Retina (tissue), 1 donor: ENCODE data around the gene SELENOV.

ENCODE experiments used
- DNase-seq: peaks from one replicate; pipeline ENCODE4 v3.0.0-alpha.2; 2016

The SELENOV gene

GRCh38 chr19:39525205-39525604 lies 10.3 kb downstream of the SELENOV start:
- no peak for DNase-seq

- DNase-seq, result no peak
Measured at GRCh38 chr19:39531834-39532232, 16.9 kb downstream of the SELENOV start.

DNA sequence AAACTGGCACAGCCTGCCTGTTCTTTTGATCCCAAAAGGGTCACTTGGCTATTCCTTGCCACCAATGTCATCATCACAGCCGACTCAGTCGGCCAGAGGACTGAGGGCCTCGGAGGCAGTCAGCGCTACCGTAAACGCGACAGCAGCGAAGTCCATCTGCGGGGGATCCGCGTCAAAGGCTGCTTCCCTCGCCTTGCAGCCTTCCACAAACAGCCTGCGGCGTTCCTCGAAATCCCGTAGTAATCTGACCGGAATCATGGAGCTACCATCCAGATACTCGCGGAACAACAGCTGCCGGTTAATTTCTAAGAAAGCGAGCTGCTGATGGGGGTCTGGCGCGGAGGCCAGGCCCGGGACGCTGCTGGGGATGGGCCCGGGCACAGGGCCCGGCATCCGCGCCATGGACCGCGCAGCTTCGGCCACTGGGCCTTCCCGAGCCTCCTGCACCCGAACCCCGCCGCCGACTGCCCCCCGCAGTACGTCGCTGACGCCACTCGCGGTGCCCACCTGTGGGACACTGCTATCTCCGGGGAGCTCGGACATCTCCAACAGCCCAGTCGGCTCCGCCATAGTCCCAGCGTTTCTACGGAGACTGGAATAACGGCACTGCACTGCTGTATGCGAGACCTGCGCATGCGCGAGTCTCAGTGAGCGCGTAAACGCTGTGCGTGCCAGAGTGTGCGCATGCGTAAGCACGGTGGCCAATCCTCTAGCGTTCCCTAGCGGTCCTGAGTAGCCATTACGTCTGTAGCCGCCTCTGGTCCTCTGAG lies 17.5 kb downstream of the SELENOV start, which contains the start of gene EID2B:
EID2B (minus strand) TSS at position 620 of the 770 bp plus-strand sequence; CDS start at position 570, 50 bp downstream.
- peak; percentile 96 for DNase-seq

DNA sequence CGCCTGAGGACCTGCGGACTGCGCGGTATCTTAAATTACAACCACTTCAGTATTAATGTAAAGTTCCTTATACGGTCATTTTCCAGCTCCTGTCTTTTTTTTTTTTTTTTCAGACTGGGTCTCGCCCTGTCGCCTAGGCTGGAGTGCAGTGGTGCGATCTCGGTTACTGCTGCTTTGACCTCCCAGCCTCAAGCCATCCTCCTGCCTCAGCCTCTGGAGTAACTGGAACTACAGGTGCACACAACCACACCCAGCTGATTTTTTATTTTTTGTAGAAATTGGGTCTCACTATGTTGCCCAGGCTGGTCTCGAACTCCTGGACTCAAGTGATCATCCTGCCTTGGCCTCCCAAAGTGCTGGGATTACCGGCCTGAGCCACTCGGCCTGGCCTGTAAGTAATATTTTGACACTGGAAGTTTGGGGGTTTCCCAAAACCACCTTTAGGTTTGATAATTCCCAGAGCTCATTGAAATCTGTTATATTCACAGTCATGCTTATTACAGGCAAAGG lies 18.1 kb downstream of the SELENOV start:
- no peak for DNase-seq

DNA sequence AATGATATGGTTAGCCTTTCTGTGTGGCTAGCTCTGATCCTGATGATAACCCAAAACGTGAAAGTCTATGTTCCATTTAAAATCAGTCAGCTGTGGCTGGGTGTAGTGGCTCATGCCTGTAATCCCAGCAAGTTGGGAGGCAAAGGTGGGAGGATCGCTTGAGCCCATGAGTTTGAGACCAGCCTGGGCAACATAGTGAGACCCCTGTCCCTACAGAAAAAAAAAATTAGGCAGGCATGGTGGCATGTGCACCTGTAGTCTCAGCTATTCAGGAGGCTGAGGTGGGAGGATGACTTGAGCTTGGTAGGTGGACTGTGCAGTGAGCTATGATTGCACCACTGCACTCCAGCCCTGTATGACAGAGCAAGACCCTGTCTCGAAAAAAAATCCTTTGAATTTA lies 18.9 kb downstream of the SELENOV start:
- DNase-seq, result no peak

DNA sequence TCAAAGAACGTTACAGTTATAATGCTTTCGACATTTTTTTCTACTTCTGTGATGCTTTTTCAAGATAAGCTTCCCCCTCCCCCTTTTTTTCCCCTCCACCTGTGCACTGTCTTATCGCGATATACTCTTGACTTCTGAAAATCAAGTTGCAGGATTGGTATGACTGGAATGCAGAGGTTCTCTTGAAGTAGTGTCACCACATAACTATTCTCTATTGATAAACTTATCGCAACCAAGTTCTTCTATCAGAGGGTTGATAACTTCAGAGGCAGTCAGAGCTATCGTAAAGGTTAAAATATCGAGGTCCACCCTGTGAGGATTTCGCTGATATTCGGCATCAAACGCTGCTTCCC lies 24.2 kb downstream of the SELENOV start:
- no peak for DNase-seq

- DNase-seq, result peak; percentile 95
Measured at GRCh38 chr19:39539518-39540332, 24.8 kb downstream of the SELENOV start, which contains the start of gene EID2. Gene EID2, minus strand, starts transcription at chr19:39540161. Its CDS starts 82 bp downstream, at chr19:39540079.

GRCh38 chr19:39540333-39540673 lies 25.4 kb downstream of the SELENOV start:
- DNase-seq, result no peak

- peak; percentile 39 for DNase-seq
Measured at GRCh38 chr19:39542206-39542605, 27.3 kb downstream of the SELENOV start.

GRCh38 chr19:39543477-39543857 lies 28.5 kb downstream of the SELENOV start:
- no peak for DNase-seq

- no peak for DNase-seq
Measured at GRCh38 chr19:39544226-39544903, 29.4 kb downstream of the SELENOV start.

GRCh38 chr19:39544911-39545310 lies 30.0 kb downstream of the SELENOV start:
- DNase-seq, result no peak

- DNase-seq, result no peak
Measured at GRCh38 chr19:39546599-39546998, 31.7 kb downstream of the SELENOV start.

GRCh38 chr19:39550197-39550596 lies 35.3 kb downstream of the SELENOV start:
- no peak for DNase-seq

DNA sequence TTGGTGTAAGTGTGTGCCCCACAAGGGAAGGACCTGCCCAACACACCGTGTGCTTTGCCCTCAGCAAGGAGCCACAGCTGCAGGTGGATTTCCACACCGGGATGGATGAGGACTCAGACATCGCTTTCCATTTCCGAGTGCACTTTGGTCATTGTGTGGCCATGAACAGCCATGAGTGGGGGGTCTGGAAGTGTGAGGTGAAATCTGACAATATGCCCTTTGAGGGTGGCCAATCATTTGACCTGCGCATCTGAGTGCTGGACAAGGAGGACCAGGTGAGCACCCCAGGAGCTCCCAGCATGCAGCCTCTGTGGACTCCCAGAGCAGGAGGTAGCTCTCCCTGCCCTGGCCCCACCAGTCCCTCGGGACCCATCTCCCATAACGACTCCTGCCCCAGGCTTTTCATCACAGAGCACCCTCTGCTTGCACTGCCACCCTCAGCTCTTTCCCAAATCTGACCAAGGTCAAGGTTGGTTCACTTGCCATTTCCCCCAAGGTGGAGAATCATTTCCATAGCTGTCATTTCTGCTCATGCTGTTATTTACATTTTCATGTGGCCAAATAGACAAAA lies 38.2 kb downstream of the SELENOV start:
- DNase-seq, result no peak

- no peak for DNase-seq
Measured at GRCh38 chr19:39554701-39555311, 39.9 kb downstream of the SELENOV start.

DNA sequence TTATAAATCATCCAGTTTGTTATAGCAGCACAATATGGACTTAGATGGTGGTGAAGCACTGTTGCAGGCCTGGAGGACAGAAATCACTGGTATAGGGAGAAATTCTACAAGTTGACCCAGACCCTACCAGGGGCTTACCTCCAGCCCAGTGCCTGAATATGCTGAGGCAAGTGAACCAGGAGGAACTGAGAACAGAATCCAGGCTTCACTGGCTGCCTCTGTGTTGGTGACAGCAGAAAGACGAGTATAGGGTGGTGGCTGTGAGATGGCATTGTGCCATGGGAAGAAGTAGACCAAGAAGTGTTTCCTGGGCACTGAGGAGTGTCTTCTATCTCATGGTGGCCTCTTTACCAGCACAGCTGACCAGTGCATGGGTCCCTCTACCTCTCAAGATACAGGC lies 40.9 kb downstream of the SELENOV start:
- no peak for DNase-seq

- DNase-seq, result peak; percentile 34
Measured at GRCh38 chr19:39557811-39558623, 43.1 kb downstream of the SELENOV start.

GRCh38 chr19:39558624-39559117 lies 43.7 kb downstream of the SELENOV start:
- DNase-seq, result no peak

DNA sequence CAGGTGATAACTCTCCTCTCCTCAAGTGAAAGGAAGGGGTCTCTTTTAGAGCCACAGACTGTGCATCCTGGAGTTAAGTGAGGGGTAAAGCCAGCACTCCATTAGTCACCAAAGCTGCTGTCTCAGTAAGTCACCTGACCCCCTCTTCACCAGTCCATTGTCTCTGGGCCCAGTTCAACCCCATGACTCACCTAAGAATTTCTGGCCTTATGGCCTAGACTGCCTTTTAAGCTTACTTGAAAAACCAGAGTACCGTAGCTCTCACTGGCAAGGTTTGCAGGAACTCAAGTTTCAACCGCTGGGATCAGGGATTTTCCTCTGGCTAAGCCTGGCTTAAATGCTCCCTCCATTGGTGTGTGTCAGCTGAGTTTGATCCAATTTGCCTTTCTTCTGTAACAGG lies 48.5 kb downstream of the SELENOV start:
- DNase-seq, result no peak

DNA sequence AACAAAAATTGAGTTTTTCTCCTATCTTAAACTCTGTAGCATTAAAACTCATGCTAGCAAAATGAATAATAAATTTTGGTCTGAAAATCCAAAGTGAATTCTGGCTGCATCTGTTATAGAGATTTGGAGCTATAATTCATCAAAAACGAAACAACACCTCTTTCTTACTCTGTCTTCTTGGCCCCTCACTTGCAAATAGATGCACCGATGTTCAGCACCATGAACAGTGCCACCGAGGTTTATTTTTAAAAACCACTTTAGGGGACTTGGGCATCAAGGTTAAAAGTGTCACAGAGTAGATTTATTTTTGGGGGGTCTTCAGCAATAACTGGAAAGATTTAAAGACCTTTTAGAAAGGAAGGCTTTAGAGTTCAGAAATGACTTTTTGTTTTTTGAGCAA lies 51.1 kb downstream of the SELENOV start:
- DNase-seq, result no peak
